HEK293 (cell line): ENCODE data around the gene PCGF1.

Experiments used
- CTCF ChIA-PET: fragments of 350-600 bp; formaldehyde crosslinking; extraction: SDS; loops from one replicate; lab custom pipeline; 2021; ENCODE audit warnings: antibody characterized with exemption; lab: Yijun Ruan, JAX
- POLR2A ChIA-PET: fragments of 300-600 bp; formaldehyde crosslinking; extraction: SDS; loops from one replicate; lab custom pipeline; 2020; ENCODE audit warnings: antibody characterized with exemption, inconsistent platforms; lab: Yijun Ruan, JAX
- H3K27ac ChIP-seq: fragments of 200-500 bp; sonication (Bioruptor generic); 2 replicates; pipeline ENCODE4 v1.5.1; 2014; ENCODE audit warnings: low read depth, low read length, control low read depth, inconsistent platforms; ENCODE audit errors: extremely low read depth
- H3K36me3 ChIP-seq, 2 experiments: fragments of 200-500 bp in 1 of 2; sonication (Bioruptor generic) in 1 of 2; 1 replicate in 1 of 2; 2 replicates in 1 of 2; pipeline ENCODE4 v1.5.1; 2014 to 2017; ENCODE audit warnings: inconsistent platforms in 2 of 2, low read length in 2 of 2; ENCODE audit not compliant: control insufficient read depth in 2 of 2, insufficient read depth in 1 of 2
- H3K4me1 ChIP-seq: fragments of 200-500 bp; sonication (Bioruptor generic); 2 replicates; pipeline ENCODE4 v1.5.1; 2014; ENCODE audit warnings: mild to moderate bottlenecking, low read length, inconsistent platforms; ENCODE audit not compliant: control insufficient read depth, insufficient read depth
- H3K4me3 ChIP-seq: 2 replicates; pipeline ENCODE4 v1.5.1; 2011; ENCODE audit warnings: low read depth, mild to moderate bottlenecking, control low read depth, low read length, moderate library complexity
- H3K9me3 ChIP-seq: fragments of 200-500 bp; sonication (Bioruptor generic); 2 replicates; pipeline ENCODE4 v1.5.1; 2014; ENCODE audit warnings: low read depth, low read length, inconsistent platforms; ENCODE audit not compliant: control insufficient read depth, insufficient read depth
- EGR2 ChIP-seq: fragments of 450-650 bp; formaldehyde crosslinking; IDR thresholded peaks from 2 replicates; pipeline ENCODE4 v1.5.1; 2016; ENCODE audit warnings: low read depth, missing biosample characterization, missing genetic modification characterization
- PBX3 ChIP-seq: sonication (generic); formaldehyde crosslinking; IDR thresholded peaks from 2 replicates; pipeline ENCODE4 v1.8.1; 2022; ENCODE audit warnings: mild to moderate bottlenecking, moderate library complexity, missing genetic modification reagents
- PRDM6 ChIP-seq: fragments of 450-650 bp; formaldehyde crosslinking; IDR thresholded peaks from 2 replicates; pipeline ENCODE4 v1.5.1; 2017; ENCODE audit warnings: missing biosample characterization, missing genetic modification characterization
- ZBTB10 ChIP-seq: fragments of 450-650 bp; formaldehyde crosslinking; IDR thresholded peaks from 2 replicates; pipeline ENCODE4 v1.5.1; 2016; ENCODE audit warnings: missing biosample characterization, missing genetic modification characterization
- ZBTB26 ChIP-seq: fragments of 450-650 bp; formaldehyde crosslinking; optimal IDR thresholded peaks from 2 replicates; pipeline ENCODE3; 2016; ENCODE audit warnings: missing biosample characterization, mild to moderate bottlenecking, missing genetic modification characterization
- ZFHX2 ChIP-seq: fragments of 450-650 bp; formaldehyde crosslinking; conservative IDR thresholded peaks from 2 replicates; pipeline ENCODE4 v1.5.1; 2016; ENCODE audit warnings: missing biosample characterization, missing genetic modification characterization
- ZFP37 ChIP-seq: fragments of 450-650 bp; formaldehyde crosslinking; IDR thresholded peaks from 2 replicates; pipeline ENCODE4 v1.5.1; 2016; ENCODE audit warnings: missing biosample characterization, missing genetic modification characterization
- ZFP69B ChIP-seq: fragments of 450-650 bp; formaldehyde crosslinking; IDR thresholded peaks from 2 replicates; pipeline ENCODE4 v1.5.1; 2016; ENCODE audit warnings: missing biosample characterization, missing genetic modification characterization
- ZNF112 ChIP-seq: fragments of 450-650 bp; formaldehyde crosslinking; IDR thresholded peaks from 2 replicates; pipeline ENCODE4 v1.5.0; 2017; ENCODE audit warnings: missing biosample characterization, missing genetic modification characterization
- ZNF121 ChIP-seq: fragments of 450-650 bp; formaldehyde crosslinking; IDR thresholded peaks from 2 replicates; pipeline ENCODE4 v1.5.1; 2016; ENCODE audit warnings: missing biosample characterization, missing genetic modification characterization
- ZNF274 ChIP-seq, 2 experiments: fragments of 200-500 bp in 1 of 2; fragments of 450-650 bp in 1 of 2; sonication (Bioruptor generic) in 1 of 2; formaldehyde crosslinking in 1 of 2; IDR thresholded peaks; 2 replicates each; pipeline versions ENCODE4 v1.5.1 to v1.6.1; 2014 to 2016; ENCODE audit warnings: borderline replicate concordance in 1 of 2, inconsistent platforms in 1 of 2, low read length in 1 of 2, missing biosample characterization in 1 of 2, missing genetic modification characterization in 1 of 2
- ZNF335 ChIP-seq: fragments of 450-650 bp; formaldehyde crosslinking; conservative IDR thresholded peaks from 2 replicates; pipeline ENCODE4 v1.5.1; 2016; ENCODE audit warnings: missing biosample characterization, missing genetic modification characterization
- ZNF555 ChIP-seq: fragments of 450-650 bp; formaldehyde crosslinking; conservative IDR thresholded peaks from 2 replicates; pipeline ENCODE4 v1.5.1; 2017; ENCODE audit warnings: missing biosample characterization, mild to moderate bottlenecking, missing genetic modification characterization, inconsistent platforms
- ZNF624 ChIP-seq: fragments of 450-650 bp; formaldehyde crosslinking; IDR thresholded peaks from 2 replicates; pipeline ENCODE4 v1.5.1; 2017; ENCODE audit warnings: missing biosample characterization, missing genetic modification characterization
- ZNF704 ChIP-seq: fragments of 450-650 bp; formaldehyde crosslinking; IDR thresholded peaks from 2 replicates; pipeline ENCODE4 v1.5.1; 2016; ENCODE audit warnings: missing biosample characterization, missing genetic modification characterization
- ZNF76 ChIP-seq: fragments of 450-650 bp; formaldehyde crosslinking; IDR thresholded peaks from 2 replicates; pipeline ENCODE4; 2016; ENCODE audit warnings: low read depth, missing biosample characterization, missing genetic modification characterization, borderline replicate concordance

Gene PCGF1

GRCh38 chr2:74504591-74504990 is 2.9 kb downstream of the PCGF1 start:
- Histone ChIP-seq H3K9me3 (no peaks in the 10 kb centered on the region), H3K4me3 (no peak overlapping the region), H3K27ac (no peak overlapping the region), H3K36me3 (peaks cover 4 to 20% of the 10 kb centered on the region in 2 experiments; a peak in 2 of 3 replicates), H3K4me1 (peaks cover 4% of the 10 kb centered on the region; the same call in 1 of the 2 replicates)
- ChIA-PET CTCF (interaction anchor here (1.0 to 2.8 kb wide), 3 partner anchors 15 to 81 kb away, joined by 3 to 13 read pairs (median 6); partner anchors contain the start of genes CCDC142 and TTC31), POLR2A (interaction anchor here (1.8 to 3.1 kb wide), 3 partner anchors 22 to 46 kb away, joined by 6 to 16 read pairs (median 12); partner anchors contain the start of genes AUP1, DQX1, HTRA2 and WBP1)
- TF ChIP-seq ZFP69B (tag by site-specific recombination) (no peak), ZNF121 (tag by site-specific recombination) (no peak), ZNF555 (tag by site-specific recombination) (no peak)
- TF ChIP-seq, all 188 proteins: peak for 0

- no peak overlapping the region; the same call in 1 of the 2 replicates for H3K27ac ChIP-seq
- H3K9me3 ChIP-seq: no peaks in the 10 kb centered on the region
- H3K4me3 ChIP-seq: peak overlapping the region; percentile 36
- H3K4me1 ChIP-seq: peaks cover 4% of the 10 kb centered on the region; the same call in 1 of the 2 replicates
- TF ChIP-seq ZNF274 (IDR thresholded peaks at IDR 0.05; ENCODE audit: low read length) (no peak), ZNF274 (tag by site-specific recombination; IDR thresholded peaks at IDR 0.05; ENCODE audit: borderline replicate concordance) (no peak), ZNF112 (tag by site-specific recombination) (no peak), ZNF624 (no peak), EGR2 (tag by site-specific recombination) (no peak)
- POLR2A ChIA-PET: interaction anchor here (1.2 to 3.1 kb wide), 5 partner anchors 23 to 85 kb away, joined by 3 to 16 read pairs (median 6); partner anchors contain the start of genes AUP1, DQX1, HTRA2 and WBP1
- H3K36me3 ChIP-seq: peaks cover 4 to 20% of the 10 kb centered on the region in 2 experiments; a peak in 2 of 3 replicates
- CTCF ChIA-PET: interaction anchor here (0.7 to 2.8 kb wide), 5 partner anchors 12 to 82 kb away, joined by 3 to 13 read pairs (median 3); partner anchors contain the start of genes CCDC142 and TTC31
Observed at GRCh38 chr2:74503506-74504475, 3.7 kb downstream of the PCGF1 start.

GRCh38 chr2:74502720-74503505 is 4.6 kb downstream of the PCGF1 start:
- Histone ChIP-seq H3K4me1 (no peaks in the 10 kb centered on the region), H3K9me3 (no peaks in the 10 kb centered on the region), H3K36me3 (peaks cover 4 to 20% of the 10 kb centered on the region in 2 experiments; a peak in 2 of 3 replicates), H3K27ac (no peak overlapping the region; the same call in 1 of the 2 replicates), H3K4me3 (peak overlapping the region; percentile 36)
- ChIA-PET CTCF (interaction anchor here (1.2 to 2.8 kb wide), 4 partner anchors 10 to 83 kb away, joined by 3 to 13 read pairs (median 4); partner anchors contain the start of genes CCDC142 and TTC31), POLR2A (interaction anchor here (1.2 to 3.1 kb wide), 5 partner anchors 24 to 85 kb away, joined by 3 to 16 read pairs (median 6); partner anchors contain the start of genes AUP1, DQX1, HTRA2 and WBP1)
- TF ChIP-seq ZFP37: 0 out of 2 replicates have a peak, but pooled peaks have one; percentile 66
- TF ChIP-seq ZNF335 (tag by site-specific recombination): peak; percentile 77
- TF ChIP-seq ZFHX2 (tag by site-specific recombination): peak; percentile 32; the same call in 1 of the 2 replicates
- no peak for TF ChIP-seq ZNF704 (tag by site-specific recombination)
- TF ChIP-seq PRDM6 (tag by site-specific recombination): no peak
- TF ChIP-seq PBX3 (CRISPR knock-in tag): 0 out of 2 replicates have a peak, but pooled peaks have one; percentile 60
- peak; percentile 36; the same call in 1 of the 2 replicates for TF ChIP-seq ZNF76 (tag by site-specific recombination)
- TF ChIP-seq ZBTB26 (tag by site-specific recombination): peak; percentile 68
- 0 out of 2 replicates have a peak, but pooled peaks have one; percentile 20 for TF ChIP-seq ZBTB10 (tag by site-specific recombination)
